Subcutaneous abdominal adipose tissue (tissue), 5 donors: Measurements from ENCODE around the gene KCNQ1.

Experiments
- H3K27ac ChIP-seq: one replicate; pipeline ENCODE4 v1.7.0; 2013; ENCODE audit warnings: low read depth, mild to moderate bottlenecking, inconsistent platforms, low read length, moderate library complexity
- H3K27me3 ChIP-seq, 5 donors: one replicate each; pipeline ENCODE4 v1.7.0; 2013; ENCODE audit warnings: low read length in 5 of 5, inconsistent platforms in 1 of 5; ENCODE audit not compliant: control insufficient read depth in 5 of 5, insufficient read depth in 4 of 5
- H3K36me3 ChIP-seq, 5 donors: one replicate each; pipeline ENCODE4 v1.7.0; 2013; ENCODE audit warnings: low read length in 5 of 5; ENCODE audit not compliant: control insufficient read depth in 5 of 5, insufficient read depth in 5 of 5
- H3K4me1 ChIP-seq, 5 donors: one replicate each; pipeline ENCODE4 v1.7.0; 2013; ENCODE audit warnings: low read length in 5 of 5, mild to moderate bottlenecking in 3 of 5, moderate library complexity in 1 of 5; ENCODE audit not compliant: control insufficient read depth in 5 of 5, insufficient read depth in 5 of 5
- H3K4me3 ChIP-seq, 5 donors: one replicate each; pipeline ENCODE4 v1.7.0; 2013; ENCODE audit warnings: low read length in 5 of 5, low read depth in 1 of 5
- H3K9ac ChIP-seq, 5 donors: one replicate each; pipeline ENCODE4 v1.7.0; 2013; ENCODE audit warnings: low read length in 5 of 5, mild to moderate bottlenecking in 4 of 5, moderate library complexity in 3 of 5
- H3K9me3 ChIP-seq, 5 donors: one replicate each; pipeline ENCODE4 v1.7.0; 2013; ENCODE audit warnings: low read length in 5 of 5; ENCODE audit not compliant: control insufficient read depth in 5 of 5
- donor health status: healthy.
- donor health status: healthy.
- donor health status: healthy.
- donor health status: healthy.
- donor health status: healthy.

KCNQ1 gene

DNA sequence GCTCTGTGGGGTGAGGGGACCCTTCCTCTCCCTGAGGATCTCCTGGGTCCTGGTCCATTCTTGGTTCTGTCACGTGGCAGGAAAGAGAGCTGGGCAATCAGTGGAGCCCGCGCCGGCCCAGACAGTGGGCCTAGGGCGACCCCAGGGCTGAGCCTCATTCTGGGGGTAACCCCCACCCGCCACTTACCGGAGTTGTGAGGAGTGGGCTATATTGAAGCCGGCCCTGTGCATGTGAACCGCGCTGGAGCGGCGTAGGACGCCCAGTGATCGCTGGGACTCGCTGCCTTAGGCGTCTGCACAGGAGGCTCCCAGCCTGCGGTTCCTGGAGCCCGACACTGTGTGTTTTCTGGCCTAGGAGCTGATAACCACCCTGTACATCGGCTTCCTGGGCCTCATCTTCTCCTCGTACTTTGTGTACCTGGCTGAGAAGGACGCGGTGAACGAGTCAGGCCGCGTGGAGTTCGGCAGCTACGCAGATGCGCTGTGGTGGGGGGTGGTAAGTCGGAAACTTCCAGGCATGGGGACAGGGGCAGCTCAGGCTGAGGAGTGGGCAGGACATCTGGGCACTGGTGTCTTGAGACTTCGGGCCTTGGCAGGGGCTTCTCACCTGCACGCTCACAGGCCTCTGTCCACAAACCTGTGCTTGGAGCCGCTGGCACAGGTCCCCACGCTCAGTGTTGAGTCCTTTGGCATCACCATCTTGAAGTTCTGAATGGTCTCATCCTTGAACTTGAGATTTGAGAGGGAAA lies 127.9 kb downstream of the KCNQ1 start:
- Histone ChIP-seq H3K9ac (no peak overlapping the region), H3K9me3 (peaks cover 0 to 2% (median 0%) of the 10 kb centered on the region in 5 donors), H3K4me3 (no peak overlapping the region), H3K4me1 (no peaks in the 10 kb centered on the region), H3K36me3 (peaks cover 0 to 4% (median 0%) of the 10 kb centered on the region in 5 donors), H3K27ac (no peak overlapping the region), H3K27me3 (no peaks in the 10 kb centered on the region)

GRCh38 chr11:2573240-2574042 lies 128.6 kb downstream of the KCNQ1 start:
- no peaks in the 10 kb centered on the region for H3K4me1 ChIP-seq
- H3K27ac ChIP-seq = no peak overlapping the region

GRCh38 chr11:2574043-2574552 lies 129.3 kb downstream of the KCNQ1 start:
- peaks cover 0 to 2% (median 0%) of the 10 kb centered on the region in 5 donors for H3K9me3 ChIP-seq
- no peak overlapping the region for H3K27ac ChIP-seq
- peaks cover 0 to 4% (median 0%) of the 10 kb centered on the region in 5 donors for H3K4me1 ChIP-seq
- no peaks in the 10 kb centered on the region for H3K27me3 ChIP-seq
- H3K36me3 ChIP-seq = peaks cover 0 to 4% (median 0%) of the 10 kb centered on the region in 5 donors
- H3K4me3 ChIP-seq = no peak overlapping the region
- H3K9ac ChIP-seq = no peak overlapping the region

More at GRCh38 chr11:2573240-2574042, 128.6 kb downstream of the KCNQ1 start:
- H3K9ac ChIP-seq = no peak overlapping the region
- peaks cover 0 to 4% (median 0%) of the 10 kb centered on the region in 5 donors for H3K36me3 ChIP-seq
- H3K4me3 ChIP-seq = no peak overlapping the region
- H3K27me3 ChIP-seq = no peaks in the 10 kb centered on the region
- peaks cover 0 to 2% (median 0%) of the 10 kb centered on the region in 5 donors for H3K9me3 ChIP-seq

DNA sequence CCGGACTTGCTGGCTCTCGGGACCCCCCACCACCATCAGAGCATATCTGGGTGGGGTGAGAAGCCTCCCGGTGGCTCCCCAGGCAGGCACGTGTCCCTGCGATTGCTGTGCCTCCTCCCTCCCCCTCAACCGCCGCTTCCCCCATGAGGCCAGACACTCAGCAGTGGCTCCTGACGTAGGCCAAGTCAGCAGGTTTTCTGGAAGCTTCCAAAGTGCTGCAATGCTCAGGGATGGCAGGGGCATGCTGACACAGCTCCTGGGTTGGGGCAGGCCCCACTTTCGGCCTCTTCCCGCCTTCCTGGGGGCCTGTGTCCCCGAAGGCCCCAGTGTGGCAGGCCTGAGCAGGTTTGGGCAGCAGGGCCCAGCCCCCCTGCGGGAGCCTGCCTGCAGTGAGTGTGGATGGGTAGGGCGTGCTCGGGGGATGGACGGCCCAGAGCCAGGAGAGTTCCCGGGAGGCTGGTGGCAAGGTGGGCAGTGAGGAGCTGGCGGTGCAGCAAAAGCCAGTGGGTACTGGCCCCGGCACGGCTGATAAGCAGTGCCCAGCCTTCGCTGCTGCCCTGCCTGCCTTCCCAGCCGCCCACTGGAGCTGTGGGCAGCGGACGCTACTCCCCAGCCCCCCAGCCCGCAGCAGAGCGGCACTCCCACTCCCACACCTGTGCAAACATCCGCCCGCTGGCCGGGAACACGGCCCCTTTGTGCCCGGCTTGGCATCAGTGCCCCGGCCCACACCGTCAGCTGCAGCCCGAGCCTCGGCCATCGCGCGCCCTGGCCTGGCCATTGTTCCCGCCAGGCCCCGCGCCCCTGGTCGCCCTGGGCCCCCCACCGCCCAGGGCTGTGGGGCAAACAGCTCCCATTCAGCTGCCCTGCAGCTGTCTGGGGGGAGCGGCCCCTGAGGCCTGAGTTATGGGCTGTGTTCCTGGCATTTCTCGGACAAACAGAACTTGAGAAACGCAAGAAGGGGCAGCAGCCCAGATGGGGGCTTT lies 130.0 kb downstream of the KCNQ1 start:
- Histone ChIP-seq H3K9me3 (peaks cover 0 to 2% (median 0%) of the 10 kb centered on the region in 5 donors), H3K27ac (no peak overlapping the region), H3K9ac (no peak overlapping the region), H3K36me3 (peaks cover 0 to 4% (median 0%) of the 10 kb centered on the region in 5 donors), H3K27me3 (no peaks in the 10 kb centered on the region), H3K4me1 (peaks cover 0 to 9% (median 0%) of the 10 kb centered on the region in 5 donors), H3K4me3 (no peak overlapping the region)

- no peak overlapping the region for H3K4me3 ChIP-seq
- no peak overlapping the region for H3K27ac ChIP-seq
- H3K36me3 ChIP-seq = peaks cover 0 to 4% (median 0%) of the 10 kb centered on the region in 5 donors
- H3K9ac ChIP-seq = no peak overlapping the region
- peaks cover 0 to 9% (median 0%) of the 10 kb centered on the region in 5 donors for H3K4me1 ChIP-seq
- H3K27me3 ChIP-seq = no peaks in the 10 kb centered on the region
- H3K9me3 ChIP-seq = peaks cover 0 to under 1% (median 0%) of the 10 kb centered on the region in 5 donors
Measured at GRCh38 chr11:2575591-2576051, 130.8 kb downstream of the KCNQ1 start.

DNA sequence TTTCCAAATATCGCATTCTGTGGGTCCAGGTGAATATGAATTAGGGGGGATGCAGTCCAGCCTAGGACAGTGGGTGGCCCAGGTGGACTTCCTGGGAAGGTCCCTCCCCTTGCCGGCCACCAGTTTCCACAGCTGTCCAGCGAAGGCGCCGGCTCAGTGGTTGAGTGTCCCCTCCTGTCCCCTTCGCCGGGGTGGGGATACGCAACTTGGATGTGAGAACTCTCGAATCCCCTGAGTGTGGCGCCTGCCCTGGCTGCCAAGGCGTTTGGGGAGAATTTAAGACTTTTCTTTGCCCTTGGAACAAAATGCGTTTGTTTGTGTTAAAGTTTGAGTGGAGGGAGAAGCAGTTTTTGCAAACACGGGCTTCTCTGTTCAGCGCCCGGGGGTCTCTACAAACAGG lies 131.3 kb downstream of the KCNQ1 start:
- Histone ChIP-seq H3K27ac (no peak overlapping the region), H3K9ac (no peak overlapping the region), H3K4me1 (peaks cover 0 to 9% (median 0%) of the 10 kb centered on the region in 5 donors)

DNA sequence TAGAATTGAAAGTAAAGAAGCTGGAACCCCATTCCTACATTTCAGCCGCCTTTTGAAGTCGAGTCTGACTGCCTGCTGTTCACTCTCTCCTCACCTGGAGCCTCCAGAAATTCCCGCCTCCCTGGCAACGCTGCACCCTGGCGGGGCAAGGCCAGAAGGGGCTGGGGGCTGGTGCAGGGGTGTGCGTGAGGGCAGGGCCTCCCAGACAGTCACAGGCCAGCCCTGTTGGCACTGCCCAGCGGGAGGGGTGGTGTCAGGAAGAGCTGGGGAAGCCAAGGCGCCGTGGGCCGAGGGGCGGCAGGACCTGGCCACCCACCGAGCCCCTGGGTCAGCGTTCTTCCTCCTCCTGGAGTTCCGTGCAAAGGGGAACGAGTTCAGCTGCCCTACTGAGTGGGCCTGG lies 131.7 kb downstream of the KCNQ1 start:
- H3K9me3 ChIP-seq = no peaks in the 10 kb centered on the region
- no peak overlapping the region for H3K4me3 ChIP-seq
- no peak overlapping the region for H3K9ac ChIP-seq
- peaks cover 0 to 4% (median 0%) of the 10 kb centered on the region in 5 donors for H3K36me3 ChIP-seq
- H3K27ac ChIP-seq = no peak overlapping the region
- H3K4me1 ChIP-seq = peaks cover 0 to 10% (median 0%) of the 10 kb centered on the region in 5 donors
- no peaks in the 10 kb centered on the region for H3K27me3 ChIP-seq

More for the DNA sequence above, 131.3 kb downstream of the KCNQ1 start:
- Histone ChIP-seq H3K9me3 (no peaks in the 10 kb centered on the region), H3K27me3 (no peaks in the 10 kb centered on the region), H3K4me3 (no peak overlapping the region), H3K36me3 (peaks cover 0 to 4% (median 0%) of the 10 kb centered on the region in 5 donors)

GRCh38 chr11:2577031-2577990 lies 132.5 kb downstream of the KCNQ1 start:
- Histone ChIP-seq H3K4me1 (peaks cover 0 to 17% (median 0%) of the 10 kb centered on the region in 5 donors), H3K4me3 (no peak overlapping the region), H3K9ac (no peak overlapping the region), H3K36me3 (peaks cover 0 to 4% (median 0%) of the 10 kb centered on the region in 5 donors), H3K27me3 (no peaks in the 10 kb centered on the region), H3K27ac (no peak overlapping the region), H3K9me3 (no peaks in the 10 kb centered on the region)
